Osteocyte (in vitro differentiated cells): ENCODE results near the gene FRMPD2. TPM values are rescaled to one million over a fixed set of nuclear protein-coding genes. Genes with fewer than 3 reads are reported as not detected.
"Not testable (repeated sequence)": the region's sequence is repeated elsewhere in the genome, so short reads cannot be mapped to it uniquely, and the experiment has no call there.

ENCODE experiments used
- DNase-seq: peaks from one replicate; pipeline ENCODE4 v3.0.0; 2021; ENCODE audit warnings: mixed read lengths; ENCODE audit not compliant: unreplicated experiment; ENCODE audit errors: extremely low spot score
- H3K27ac Mint-ChIP-seq: one replicate; pipeline ENCODE4 v1.8.0; 2021; ENCODE audit warnings: mild to moderate bottlenecking, mixed read lengths; ENCODE audit not compliant: unreplicated experiment
- H3K27me3 Mint-ChIP-seq: one replicate; pipeline ENCODE4 v1.8.0; 2021; ENCODE audit warnings: mixed read lengths; ENCODE audit not compliant: unreplicated experiment
- H3K36me3 Mint-ChIP-seq: one replicate; pipeline ENCODE4 v1.8.0; 2021; ENCODE audit warnings: mixed read lengths; ENCODE audit not compliant: unreplicated experiment
- H3K4me1 Mint-ChIP-seq: one replicate; pipeline ENCODE4 v1.8.0; 2021; ENCODE audit warnings: mixed read lengths; ENCODE audit not compliant: unreplicated experiment
- H3K4me3 Mint-ChIP-seq: one replicate; pipeline ENCODE4 v1.8.0; 2021; ENCODE audit warnings: mild to moderate bottlenecking, moderate library complexity, mixed read lengths; ENCODE audit not compliant: unreplicated experiment
- H3K9me3 Mint-ChIP-seq: one replicate; pipeline ENCODE4 v1.8.0; 2021; ENCODE audit warnings: mixed read lengths; ENCODE audit not compliant: unreplicated experiment
- total RNA-seq: library from RNA; stranded (reverse); gene quantifications from 2 replicates; pipeline ENCODE4 v1.2.1, GENCODE V29; 2021
- TF ChIP-seq, protein P1 (sequence below): fragments of 200-600 bp; sonication (generic); IDR thresholded peaks from 2 replicates; pipeline ENCODE4 v1.5.0; 2021; ENCODE audit warnings: antibody characterized with exemption, mild to moderate bottlenecking, moderate library complexity

FRMPD2 gene
- total RNA-seq, 1 donor from 2014 or later: not detected

DNA sequence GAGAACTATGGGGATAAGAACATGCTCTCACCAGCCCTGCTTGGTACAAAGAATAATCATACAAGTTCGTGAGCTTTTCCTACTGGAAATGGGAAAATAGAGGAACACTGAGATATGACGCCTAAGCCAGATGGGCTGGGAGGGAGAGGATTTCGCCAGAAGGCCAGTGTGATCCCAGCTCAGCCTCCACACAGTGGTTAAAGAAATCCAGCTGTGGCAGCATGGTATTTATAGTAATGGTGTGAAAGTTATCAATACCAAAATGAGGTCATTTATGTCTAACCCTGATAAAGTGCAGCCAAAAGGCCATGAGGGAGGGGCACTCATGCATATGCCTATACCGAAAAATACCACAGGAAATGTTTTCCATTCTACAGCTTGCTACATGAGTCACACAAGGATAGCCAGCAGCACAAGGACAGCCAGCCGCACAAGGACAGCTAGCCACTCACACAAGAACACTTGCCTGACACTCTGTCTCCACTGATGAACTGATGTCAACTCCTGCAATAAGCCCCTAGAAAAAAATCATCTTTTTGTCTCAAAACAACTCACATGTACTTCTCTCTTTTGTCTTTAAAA lies 49.4 kb downstream of the FRMPD2 start:
- peaks cover 3% of the 10 kb centered on the region for H3K9me3 Mint-ChIP-seq
- H3K4me3 Mint-ChIP-seq: no peak overlapping the region
- peaks cover 36% of the 10 kb centered on the region for H3K27me3 Mint-ChIP-seq
- H3K36me3 Mint-ChIP-seq: no peaks in the 10 kb centered on the region
- H3K4me1 Mint-ChIP-seq: no peaks in the 10 kb centered on the region
- no peak for DNase-seq
- H3K27ac Mint-ChIP-seq: no peak overlapping the region
- TF ChIP-seq, protein P1, sequence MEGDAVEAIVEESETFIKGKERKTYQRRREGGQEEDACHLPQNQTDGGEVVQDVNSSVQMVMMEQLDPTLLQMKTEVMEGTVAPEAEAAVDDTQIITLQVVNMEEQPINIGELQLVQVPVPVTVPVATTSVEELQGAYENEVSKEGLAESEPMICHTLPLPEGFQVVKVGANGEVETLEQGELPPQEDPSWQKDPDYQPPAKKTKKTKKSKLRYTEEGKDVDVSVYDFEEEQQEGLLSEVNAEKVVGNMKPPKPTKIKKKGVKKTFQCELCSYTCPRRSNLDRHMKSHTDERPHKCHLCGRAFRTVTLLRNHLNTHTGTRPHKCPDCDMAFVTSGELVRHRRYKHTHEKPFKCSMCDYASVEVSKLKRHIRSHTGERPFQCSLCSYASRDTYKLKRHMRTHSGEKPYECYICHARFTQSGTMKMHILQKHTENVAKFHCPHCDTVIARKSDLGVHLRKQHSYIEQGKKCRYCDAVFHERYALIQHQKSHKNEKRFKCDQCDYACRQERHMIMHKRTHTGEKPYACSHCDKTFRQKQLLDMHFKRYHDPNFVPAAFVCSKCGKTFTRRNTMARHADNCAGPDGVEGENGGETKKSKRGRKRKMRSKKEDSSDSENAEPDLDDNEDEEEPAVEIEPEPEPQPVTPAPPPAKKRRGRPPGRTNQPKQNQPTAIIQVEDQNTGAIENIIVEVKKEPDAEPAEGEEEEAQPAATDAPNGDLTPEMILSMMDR: no peak

DNA sequence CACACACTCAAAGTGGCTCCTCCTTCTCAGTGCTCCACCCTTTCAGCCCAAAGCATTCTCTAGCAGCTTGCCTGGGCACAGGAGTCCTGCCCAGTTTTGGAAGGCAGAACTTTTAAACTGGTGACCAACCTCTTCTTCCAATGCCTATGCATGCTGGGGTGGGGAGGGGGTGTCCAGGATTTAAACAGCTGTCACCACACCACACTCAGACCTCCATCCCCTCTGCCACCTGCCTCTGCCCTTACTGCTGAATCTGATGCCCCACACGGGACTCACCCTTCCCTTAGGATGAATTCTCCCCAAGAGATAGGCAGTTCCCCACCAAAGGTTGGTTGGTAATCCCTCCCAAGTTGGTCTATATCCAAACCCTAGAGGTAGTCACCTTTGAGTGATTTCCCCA lies 50.2 kb downstream of the FRMPD2 start:
- H3K27ac Mint-ChIP-seq: no peak overlapping the region
- no peaks in the 10 kb centered on the region for H3K36me3 Mint-ChIP-seq
- TF ChIP-seq, protein P1: no peak
- DNase-seq: no peak
- H3K9me3 Mint-ChIP-seq: peaks cover 3% of the 10 kb centered on the region
- peaks cover 40% of the 10 kb centered on the region for H3K27me3 Mint-ChIP-seq
- no peaks in the 10 kb centered on the region for H3K4me1 Mint-ChIP-seq
- no peak overlapping the region for H3K4me3 Mint-ChIP-seq

DNA sequence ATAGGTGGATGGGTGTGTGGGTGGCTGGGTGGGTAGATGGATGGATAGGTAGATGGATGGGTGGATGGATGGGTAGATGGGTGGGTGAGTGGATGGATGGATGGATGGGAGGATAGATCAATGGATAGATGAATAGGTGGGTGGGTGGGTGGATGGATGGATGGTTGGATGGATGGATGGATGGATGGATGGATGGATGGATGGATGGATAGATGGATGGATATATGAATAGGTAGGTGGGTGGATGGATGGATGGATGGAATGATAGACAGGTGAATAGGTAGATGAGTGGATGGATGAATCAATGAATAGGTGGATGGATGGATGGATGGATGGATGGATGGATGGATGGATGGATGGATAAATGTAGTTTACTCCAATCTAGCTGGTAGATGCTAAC lies 52.7 kb downstream of the FRMPD2 start:
- Mint-ChIP-seq H3K27ac (no peak overlapping the region), H3K9me3 (peaks cover 3% of the 10 kb centered on the region), H3K36me3 (no peaks in the 10 kb centered on the region), H3K4me1 (no peaks in the 10 kb centered on the region), H3K4me3 (no peak overlapping the region), H3K27me3 (peaks cover 30% of the 10 kb centered on the region)
- no peak for DNase-seq
- TF ChIP-seq, protein P1: no peak

DNA sequence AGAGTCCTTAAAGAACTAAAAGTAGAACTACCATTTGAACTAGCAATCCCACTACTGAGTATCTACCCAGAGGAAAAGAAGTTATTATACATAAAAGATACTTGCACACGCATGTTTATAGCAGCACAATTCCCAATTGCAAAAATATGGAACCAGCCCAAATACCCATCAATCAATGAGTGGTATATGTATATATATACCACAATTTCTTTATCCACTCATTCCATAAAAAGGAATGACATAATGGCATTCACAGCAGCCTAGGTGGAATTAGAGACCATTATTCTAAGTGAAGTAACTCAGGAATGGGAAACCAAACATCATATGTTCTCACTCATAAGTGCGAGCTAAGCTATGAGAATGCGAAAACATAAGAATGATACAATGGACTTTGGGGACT lies 53.5 kb downstream of the FRMPD2 start:
- H3K4me3 Mint-ChIP-seq, H3K27ac Mint-ChIP-seq, H3K9me3 Mint-ChIP-seq, H3K4me1 Mint-ChIP-seq, H3K36me3 Mint-ChIP-seq, DNase-seq: not testable (repeated sequence)
- peaks cover 26% of the 10 kb centered on the region for H3K27me3 Mint-ChIP-seq

DNA sequence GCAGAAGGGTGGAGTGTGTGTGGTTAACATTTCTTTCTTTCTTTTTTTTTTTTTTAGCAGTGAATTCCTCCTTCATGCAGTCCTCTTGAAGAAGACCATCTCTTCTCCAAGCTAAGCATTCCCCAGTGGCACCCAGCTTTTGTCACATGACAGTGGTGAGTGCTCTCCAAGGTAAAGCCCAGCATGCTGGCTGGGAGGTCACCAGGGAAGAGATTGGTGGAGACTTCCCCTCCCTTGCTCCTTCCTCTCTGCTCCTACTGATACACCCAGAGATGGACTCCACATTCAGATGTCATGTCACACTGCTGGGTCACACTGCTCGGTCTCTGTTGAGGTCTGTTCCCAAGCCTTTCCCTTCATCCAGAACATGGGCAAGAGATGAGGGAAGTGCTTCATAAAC lies 55.3 kb downstream of the FRMPD2 start:
- peaks cover 27% of the 10 kb centered on the region for H3K27me3 Mint-ChIP-seq
- no peak for DNase-seq
- no peak overlapping the region for H3K27ac Mint-ChIP-seq
- TF ChIP-seq, protein P1: no peak
- no peak overlapping the region for H3K4me3 Mint-ChIP-seq
- no peaks in the 10 kb centered on the region for H3K36me3 Mint-ChIP-seq
- peaks cover 3% of the 10 kb centered on the region for H3K9me3 Mint-ChIP-seq
- H3K4me1 Mint-ChIP-seq: no peaks in the 10 kb centered on the region

DNA sequence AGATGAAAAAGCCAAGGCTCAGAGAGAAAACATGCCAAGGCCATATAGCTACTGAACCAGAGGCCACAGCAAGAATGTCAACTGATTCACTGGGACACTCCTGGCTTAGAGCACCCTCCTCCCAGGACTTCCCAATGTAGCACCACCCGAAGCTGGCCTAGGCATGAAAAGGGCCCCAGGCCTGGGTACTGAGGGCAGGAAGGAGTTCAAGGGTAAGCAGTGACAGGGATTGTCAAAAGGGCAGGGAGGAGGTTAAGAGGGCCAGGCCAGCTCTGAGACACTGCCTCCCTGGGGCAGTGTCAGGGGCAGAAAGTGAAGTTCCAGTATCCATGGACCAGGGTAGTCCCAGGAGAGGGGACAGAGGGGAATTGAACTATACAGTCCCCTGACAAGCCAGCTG lies 57.8 kb downstream of the FRMPD2 start:
- H3K36me3 Mint-ChIP-seq: no peaks in the 10 kb centered on the region
- H3K4me3 Mint-ChIP-seq: no peak overlapping the region
- no peak for DNase-seq
- no peak overlapping the region for H3K27ac Mint-ChIP-seq
- H3K9me3 Mint-ChIP-seq: peaks cover 3% of the 10 kb centered on the region
- peaks cover 29% of the 10 kb centered on the region for H3K27me3 Mint-ChIP-seq
- H3K4me1 Mint-ChIP-seq: no peaks in the 10 kb centered on the region
- TF ChIP-seq, protein P1: no peak
